Ishikawa (cell line): ENCODE results near the gene NR6A1.

ENCODE experiments used
- CEBPB ChIP-seq: IDR thresholded peaks from 2 replicates; pipeline ENCODE4 v1.6.1; 2012
- CREB1 ChIP-seq: IDR thresholded peaks from 2 replicates; pipeline ENCODE4 v1.6.1; 2012; ENCODE audit warnings: low read depth
- EGR1 ChIP-seq: IDR thresholded peaks from 2 replicates; pipeline ENCODE4 v1.6.1; 2012
- EP300 ChIP-seq: IDR thresholded peaks from 2 replicates; pipeline ENCODE4 v1.6.1; 2012; ENCODE audit warnings: borderline replicate concordance
- FOXM1 ChIP-seq: IDR thresholded peaks from 2 replicates; pipeline ENCODE4 v1.6.1; 2012; ENCODE audit warnings: low read depth, borderline replicate concordance
- MAX ChIP-seq: IDR thresholded peaks from 2 replicates; pipeline ENCODE4 v1.6.1; 2012
- NFIC ChIP-seq: IDR thresholded peaks from 2 replicates; pipeline ENCODE4 v1.6.1; 2012
- RAD21 ChIP-seq: IDR thresholded peaks from 2 replicates; pipeline ENCODE4 v1.6.1; 2012; ENCODE audit warnings: low read depth
- REST ChIP-seq: IDR thresholded peaks from 2 replicates; pipeline ENCODE4 v1.6.1; 2012; ENCODE audit warnings: low read depth, mild to moderate bottlenecking
- TAF1 ChIP-seq: IDR thresholded peaks from 2 replicates; pipeline ENCODE4 v1.6.1; 2012; ENCODE audit warnings: low read depth, mild to moderate bottlenecking
- USF1 ChIP-seq: IDR thresholded peaks from 2 replicates; pipeline ENCODE4 v1.6.1; 2012
- YY1 ChIP-seq: IDR thresholded peaks from 2 replicates; pipeline ENCODE4 v1.6.1; 2012; ENCODE audit warnings: low read depth

- TF ChIP-seq TAF1 (no peak), YY1 (no peak), EGR1 (no peak), CEBPB (no peak), USF1 (no peak), REST (no peak), EP300 (no peak), CREB1 (no peak), RAD21 (no peak), MAX (no peak), NFIC (no peak), FOXM1 (no peak)
These were observed 90.3 kb downstream of the NR6A1 start for GRCh38 chr9:124680714-124681390.
